Prostate gland (tissue), 2 donors: ENCODE results near the gene SORL1. TPM values are rescaled to one million over a fixed set of nuclear protein-coding genes. Genes with fewer than 3 reads are reported as not detected.

Experiments
- DNase-seq: peaks from one replicate; pipeline ENCODE4 v3.0.0-alpha.2; 2019; ENCODE audit warnings: low spot score
- H3K27ac ChIP-seq, 2 donors: fragments of 200-600 bp; sonication (generic); 2 replicates each; pipeline ENCODE4 v1.5.1; 2017 to 2019
- H3K27me3 ChIP-seq: fragments of 200-600 bp; sonication (generic); replicated peaks from 2 replicates; pipeline ENCODE4 v1.5.1; 2019; ENCODE audit not compliant: insufficient read depth
- H3K36me3 ChIP-seq, 2 donors: fragments of 200-600 bp; sonication (generic); 1 replicate in 1 of 2; 2 replicates in 1 of 2; pipeline versions ENCODE4 v1.5.1 to v1.8.1; 2017 to 2019
- H3K4me1 ChIP-seq: fragments of 200-600 bp; sonication (generic); replicated peaks from 2 replicates; pipeline ENCODE4 v1.5.1; 2019
- H3K4me3 ChIP-seq, 2 donors: fragments of 200-600 bp; sonication (generic); 2 replicates each; pipeline ENCODE4 v1.5.1; 2017 to 2019
- H3K9me3 ChIP-seq: fragments of 200-600 bp; sonication (generic); 2 replicates; pipeline ENCODE4 v1.5.1; 2017
- POLR2A ChIP-seq: fragments of 450-650 bp; IDR thresholded peaks from one replicate; pipeline ENCODE4 v1.6.1; 2016; ENCODE audit warnings: antibody characterized with exemption, mild to moderate bottlenecking
- POLR2AphosphoS5 ChIP-seq: sonication (generic); formaldehyde crosslinking; IDR thresholded peaks from one replicate; pipeline ENCODE4 v1.6.1; 2017; ENCODE audit warnings: antibody characterized with exemption
- WGBS: methylation state at CpG from one replicate; pipeline ENCODE4 v1.1.5; 2018; 5-methylcytosine and 5-hydroxymethylcytosine counted together
- intact Hi-C: fragments of 100-400 bp; cut with DNase I; formaldehyde crosslinking; loops from one replicate; pipeline ENCODE4 v1.14.2; 2022
- total RNA-seq, 2 donors: library from RNA; depleted of rRNA; stranded (reverse); fragments of >200 nt; gene quantifications; one replicate each; pipeline ENCODE4 v1.1.0, GENCODE V29; 2016
- TF ChIP-seq, protein P1 (sequence below), 4 experiments: fragments of 200-600 bp in 2 of 4; fragments of 450-650 bp in 2 of 4; sonication (generic) in 2 of 4; IDR thresholded peaks; 1 replicate in 3 of 4; 2 replicates in 1 of 4; pipeline ENCODE4 v1.5.1; 2016 to 2019; ENCODE audit warnings: antibody characterized with exemption in 4 of 4, mild to moderate bottlenecking in 2 of 4, moderate library complexity in 2 of 4

SORL1 gene
- total RNA-seq, 2 donors from 2014 or later = 77.4 to 97.6 TPM

DNA sequence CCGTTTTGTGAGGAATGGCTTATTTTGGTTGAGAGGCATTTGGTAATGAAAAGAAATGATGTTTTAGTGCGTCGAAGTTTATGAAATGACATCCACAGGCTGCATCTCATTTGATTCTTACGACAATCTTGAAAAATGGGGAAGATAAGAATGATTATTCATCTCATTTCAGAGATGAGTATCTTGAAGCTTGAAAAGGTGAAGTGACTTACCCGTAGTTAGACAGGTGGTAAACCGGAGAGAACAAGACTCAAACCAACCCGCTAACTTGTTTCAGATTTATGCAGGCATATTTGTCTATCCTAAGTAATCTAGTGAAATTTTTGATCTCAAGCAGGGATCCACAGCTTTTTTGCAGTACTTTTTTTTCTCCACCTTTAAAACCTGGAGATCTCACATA lies 9.7 kb downstream of the SORL1 start:
- Histone ChIP-seq H3K4me3 (no peak overlapping the region), H3K36me3 (no peaks in the 10 kb centered on the region), H3K4me1 (peaks cover 12% of the 10 kb centered on the region), H3K9me3 (no peaks in the 10 kb centered on the region), H3K27ac (peak overlapping the region in 1 of 2 donors; percentile 79), H3K27me3 (no peaks in the 10 kb centered on the region)
- WGBS = 88% methylated on average over 7 of the region's 7 CpGs
- intact Hi-C loops = no loop called here
- TF ChIP-seq POLR2AphosphoS5 = no peak
- TF ChIP-seq POLR2A = no peak
- TF ChIP-seq, protein P1, sequence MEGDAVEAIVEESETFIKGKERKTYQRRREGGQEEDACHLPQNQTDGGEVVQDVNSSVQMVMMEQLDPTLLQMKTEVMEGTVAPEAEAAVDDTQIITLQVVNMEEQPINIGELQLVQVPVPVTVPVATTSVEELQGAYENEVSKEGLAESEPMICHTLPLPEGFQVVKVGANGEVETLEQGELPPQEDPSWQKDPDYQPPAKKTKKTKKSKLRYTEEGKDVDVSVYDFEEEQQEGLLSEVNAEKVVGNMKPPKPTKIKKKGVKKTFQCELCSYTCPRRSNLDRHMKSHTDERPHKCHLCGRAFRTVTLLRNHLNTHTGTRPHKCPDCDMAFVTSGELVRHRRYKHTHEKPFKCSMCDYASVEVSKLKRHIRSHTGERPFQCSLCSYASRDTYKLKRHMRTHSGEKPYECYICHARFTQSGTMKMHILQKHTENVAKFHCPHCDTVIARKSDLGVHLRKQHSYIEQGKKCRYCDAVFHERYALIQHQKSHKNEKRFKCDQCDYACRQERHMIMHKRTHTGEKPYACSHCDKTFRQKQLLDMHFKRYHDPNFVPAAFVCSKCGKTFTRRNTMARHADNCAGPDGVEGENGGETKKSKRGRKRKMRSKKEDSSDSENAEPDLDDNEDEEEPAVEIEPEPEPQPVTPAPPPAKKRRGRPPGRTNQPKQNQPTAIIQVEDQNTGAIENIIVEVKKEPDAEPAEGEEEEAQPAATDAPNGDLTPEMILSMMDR (IDR thresholded peaks at IDR 0.05) = no peak
- no peak for DNase-seq

DNA sequence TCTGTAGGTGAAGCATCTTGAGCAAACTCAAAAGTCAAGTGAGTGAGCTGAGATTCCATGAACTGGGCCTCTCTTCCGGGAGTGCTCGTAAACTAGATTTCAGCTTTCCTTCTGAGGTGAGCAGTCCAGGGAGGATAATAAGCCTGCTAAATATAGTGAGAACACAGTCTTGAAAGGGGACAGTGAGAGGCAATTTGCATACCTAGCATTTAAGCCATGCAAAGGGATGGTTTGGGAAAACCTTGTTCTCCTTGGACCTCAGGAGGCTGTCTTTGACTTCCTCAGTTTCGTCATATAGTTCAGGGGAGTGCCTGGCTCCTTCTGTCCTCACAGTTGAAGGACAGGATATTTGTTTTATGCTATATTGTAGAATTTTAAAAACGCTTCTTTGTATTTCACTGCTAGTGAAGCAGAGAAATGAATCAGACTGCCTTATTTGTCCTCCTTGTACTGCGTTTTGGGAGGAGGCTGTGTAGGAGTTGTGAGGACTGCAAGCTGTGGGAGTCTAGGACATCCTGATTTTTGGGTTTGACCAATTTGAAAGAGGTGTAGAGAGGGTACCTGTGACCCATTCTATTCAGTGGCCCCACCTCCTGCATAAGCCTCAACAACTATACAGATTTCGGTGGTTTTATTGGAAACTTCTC lies 11.7 kb downstream of the SORL1 start:
- peaks cover 15% of the 10 kb centered on the region for H3K4me1 ChIP-seq
- H3K9me3 ChIP-seq = no peaks in the 10 kb centered on the region
- no peaks in the 10 kb centered on the region for H3K27me3 ChIP-seq
- TF ChIP-seq POLR2A (no peak), POLR2AphosphoS5 (peak; percentile 52)
- TF ChIP-seq, protein P1 (IDR thresholded peaks at IDR 0.05) = no peak
- WGBS = 56% methylated on average over 6 of the region's 6 CpGs
- H3K36me3 ChIP-seq = no peaks in the 10 kb centered on the region
- H3K27ac ChIP-seq = peak overlapping the region; percentile 70 to 73
- intact Hi-C loops = no loop called here
- H3K4me3 ChIP-seq = no peak overlapping the region
- no peak for DNase-seq

DNA sequence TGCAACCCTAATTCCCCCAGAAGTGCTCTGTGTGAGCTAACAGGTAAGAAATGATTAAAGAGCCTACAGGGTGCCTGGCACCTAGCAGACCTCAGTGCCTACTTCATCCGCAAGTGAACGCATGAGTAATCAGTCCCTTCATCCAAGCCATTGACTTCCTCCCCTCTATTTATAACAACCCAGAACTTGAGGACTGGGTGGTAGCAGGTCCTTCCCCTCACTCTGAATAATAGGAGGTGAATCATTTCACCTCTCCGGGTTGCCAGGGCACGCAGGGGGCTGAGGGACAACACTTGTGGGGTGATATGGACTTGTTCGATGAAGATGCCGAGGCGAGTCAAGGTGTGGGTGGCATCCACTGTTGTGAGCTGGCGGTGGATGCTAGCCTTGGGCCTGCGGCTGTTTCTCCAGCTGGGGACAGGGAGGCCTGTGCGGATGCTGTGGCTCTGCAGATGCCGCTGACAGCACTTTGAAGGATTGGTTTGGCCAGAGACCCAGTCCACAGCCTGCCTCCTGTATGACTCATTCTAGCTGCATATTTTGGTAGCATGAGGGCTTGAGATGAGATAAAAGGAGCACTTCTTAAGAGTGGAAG lies 12.3 kb downstream of the SORL1 start:
- H3K9me3 ChIP-seq = no peaks in the 10 kb centered on the region

DNA sequence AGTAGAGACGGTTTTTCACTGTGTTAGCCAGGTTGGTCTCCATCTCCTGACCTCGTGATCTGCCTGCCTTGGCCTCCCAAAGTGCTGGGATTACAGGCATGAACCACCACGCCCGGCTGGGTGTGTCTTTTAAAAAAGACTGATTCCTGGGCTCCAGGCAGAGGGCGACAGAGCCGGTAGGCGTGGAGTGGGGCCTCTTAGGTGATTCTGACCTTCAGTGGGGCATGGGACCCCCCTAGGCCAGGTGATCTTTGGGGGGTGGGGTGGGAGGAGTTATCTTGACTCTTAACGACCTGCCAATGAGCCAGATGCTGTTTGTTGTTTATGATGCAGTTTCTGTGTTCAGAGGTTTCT lies 13.6 kb downstream of the SORL1 start:
- 68% methylated on average over 8 of the region's 8 CpGs for WGBS
- Histone ChIP-seq H3K4me1 (peaks cover 15% of the 10 kb centered on the region), H3K27ac (peak overlapping the region; percentile 72 to 73), H3K9me3 (no peaks in the 10 kb centered on the region), H3K36me3 (no peaks in the 10 kb centered on the region), H3K27me3 (no peaks in the 10 kb centered on the region), H3K4me3 (no peak overlapping the region)
- intact Hi-C loops = no loop called here
- DNase-seq = no peak
- TF ChIP-seq POLR2AphosphoS5 (no peak), POLR2A (no peak)
- TF ChIP-seq, protein P1 (IDR thresholded peaks at IDR 0.05) = no peak

More for the DNA sequence above, 12.3 kb downstream of the SORL1 start:
- Histone ChIP-seq H3K36me3 (no peaks in the 10 kb centered on the region), H3K4me3 (no peak overlapping the region), H3K4me1 (peaks cover 15% of the 10 kb centered on the region), H3K27me3 (no peaks in the 10 kb centered on the region), H3K27ac (peak overlapping the region; percentile 70 to 73)
- DNase-seq = peak; percentile 65
- TF ChIP-seq POLR2A = no peak
- TF ChIP-seq, protein P1 (IDR thresholded peaks at IDR 0.05) = no peak
- peak; percentile 60 for TF ChIP-seq POLR2AphosphoS5
- WGBS = 47% methylated on average over 11 of the region's 11 CpGs
- intact Hi-C loops = no loop called here
